Thoracic aorta (tissue), 2 donors: ENCODE data around the gene CHST13. TPM values are rescaled to one million over a fixed set of nuclear protein-coding genes. Genes with fewer than 3 reads are reported as not detected.

Experiments
- ATAC-seq: fragments of 150-250 bp; one replicate; pipeline ENCODE4 v1.8.0; 2017; ENCODE audit warnings: low read depth; ENCODE audit not compliant: insufficient number of reproducible peaks, low FRiP score
- DNase-seq: peaks from one replicate; pipeline ENCODE4 v3.0.0-alpha.2; 2020; ENCODE audit warnings: low spot score
- H3K27ac ChIP-seq, 2 donors: fragments of 200-600 bp; sonication (generic); 1 replicate in 1 of 2; 2 replicates in 1 of 2; pipeline ENCODE4 v1.5.1; 2016; ENCODE audit warnings: mild to moderate bottlenecking in 2 of 2, moderate library complexity in 2 of 2
- H3K27me3 ChIP-seq: fragments of 200-600 bp; sonication (generic); replicated peaks from 2 replicates; pipeline ENCODE4 v1.6.0; 2016; ENCODE audit warnings: mild to moderate bottlenecking; ENCODE audit not compliant: insufficient read depth
- H3K36me3 ChIP-seq: fragments of 200-600 bp; sonication (generic); one replicate; pipeline ENCODE4 v1.5.1; 2016
- H3K4me1 ChIP-seq, 2 donors: fragments of 200-600 bp; sonication (generic); 1 replicate in 1 of 2; 2 replicates in 1 of 2; pipeline versions ENCODE4 v1.5.1 to v1.6.0; 2016; ENCODE audit warnings: low read depth in 2 of 2, mild to moderate bottlenecking in 1 of 2; ENCODE audit not compliant: control insufficient read depth in 1 of 2
- H3K4me3 ChIP-seq: fragments of 200-600 bp; sonication (generic); 2 replicates; pipeline ENCODE4 v1.5.1; 2016; ENCODE audit warnings: mild to moderate bottlenecking
- H3K9me3 ChIP-seq: fragments of 200-600 bp; sonication (generic); 2 replicates; pipeline ENCODE4 v1.5.1; 2016
- total RNA-seq, 2 donors: library from RNA; depleted of rRNA; stranded (reverse); fragments of >200 nt; gene quantifications; one replicate each; pipeline versions ENCODE4 v1.1.0 to v1.2.3, GENCODE V29; 2016
- TF ChIP-seq, protein P1 (sequence below): fragments of 200-600 bp; sonication (generic); IDR thresholded peaks from one replicate; pipeline ENCODE4 v1.5.1; 2019; ENCODE audit warnings: antibody characterized with exemption

Gene CHST13
- total RNA-seq, 2 donors from 2014 or later = not detected

- DNase-seq (no peak), ATAC-seq (no peak)
- peaks cover 0 to 11% of the 10 kb centered on the region in 2 donors for H3K4me1 ChIP-seq
- H3K4me3 ChIP-seq = no peak overlapping the region
- TF ChIP-seq, protein P1, sequence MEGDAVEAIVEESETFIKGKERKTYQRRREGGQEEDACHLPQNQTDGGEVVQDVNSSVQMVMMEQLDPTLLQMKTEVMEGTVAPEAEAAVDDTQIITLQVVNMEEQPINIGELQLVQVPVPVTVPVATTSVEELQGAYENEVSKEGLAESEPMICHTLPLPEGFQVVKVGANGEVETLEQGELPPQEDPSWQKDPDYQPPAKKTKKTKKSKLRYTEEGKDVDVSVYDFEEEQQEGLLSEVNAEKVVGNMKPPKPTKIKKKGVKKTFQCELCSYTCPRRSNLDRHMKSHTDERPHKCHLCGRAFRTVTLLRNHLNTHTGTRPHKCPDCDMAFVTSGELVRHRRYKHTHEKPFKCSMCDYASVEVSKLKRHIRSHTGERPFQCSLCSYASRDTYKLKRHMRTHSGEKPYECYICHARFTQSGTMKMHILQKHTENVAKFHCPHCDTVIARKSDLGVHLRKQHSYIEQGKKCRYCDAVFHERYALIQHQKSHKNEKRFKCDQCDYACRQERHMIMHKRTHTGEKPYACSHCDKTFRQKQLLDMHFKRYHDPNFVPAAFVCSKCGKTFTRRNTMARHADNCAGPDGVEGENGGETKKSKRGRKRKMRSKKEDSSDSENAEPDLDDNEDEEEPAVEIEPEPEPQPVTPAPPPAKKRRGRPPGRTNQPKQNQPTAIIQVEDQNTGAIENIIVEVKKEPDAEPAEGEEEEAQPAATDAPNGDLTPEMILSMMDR = no peak
- no peaks in the 10 kb centered on the region for H3K36me3 ChIP-seq
- no peak overlapping the region for H3K27ac ChIP-seq
- no peaks in the 10 kb centered on the region for H3K27me3 ChIP-seq
- no peaks in the 10 kb centered on the region for H3K9me3 ChIP-seq
Measured at GRCh38 chr3:126481808-126482502, 42.0 kb upstream of the CHST13 start.

DNA sequence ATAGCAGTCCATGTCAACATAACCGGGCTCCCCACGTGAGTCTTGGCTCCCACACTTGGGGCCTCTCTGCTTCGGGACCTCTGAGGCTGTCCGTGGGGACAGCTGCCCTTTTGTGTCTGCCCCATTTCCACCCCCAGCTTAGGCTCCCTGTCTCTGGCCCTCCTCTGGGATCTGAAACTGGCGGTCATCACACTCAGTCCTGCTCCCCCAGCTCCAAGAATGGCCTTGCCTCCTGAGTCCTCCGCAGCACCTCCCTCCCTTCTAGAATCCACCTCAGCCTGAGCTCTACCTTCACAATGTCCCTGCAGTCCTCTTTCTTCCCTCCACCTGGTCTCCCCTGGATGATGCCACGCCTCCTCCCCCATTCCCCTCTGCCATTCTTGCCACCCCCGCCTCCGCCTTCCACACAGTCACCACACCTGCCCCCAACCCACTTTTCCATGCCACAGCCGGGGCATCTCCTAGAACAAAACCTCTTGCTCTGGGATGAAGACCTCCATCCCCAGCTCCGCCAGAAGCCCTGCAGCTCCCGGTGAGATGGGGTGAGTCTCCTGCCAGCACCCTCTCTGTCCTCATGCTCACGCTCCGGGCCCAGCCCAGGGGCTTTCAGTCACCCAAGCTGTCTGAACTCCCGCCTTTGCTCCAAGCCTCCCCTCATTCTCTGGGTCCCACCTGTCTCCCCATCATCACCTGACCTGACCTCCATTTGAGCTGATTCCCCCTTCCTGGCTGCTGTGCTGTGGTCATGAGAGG is 41.3 kb upstream of the CHST13 start:
- H3K4me1 ChIP-seq = peaks cover 4 to 18% of the 10 kb centered on the region in 2 donors
- H3K27ac ChIP-seq = no peak overlapping the region
- ATAC-seq = no peak
- H3K27me3 ChIP-seq = no peaks in the 10 kb centered on the region
- H3K4me3 ChIP-seq = no peak overlapping the region
- DNase-seq = no peak
- no peaks in the 10 kb centered on the region for H3K36me3 ChIP-seq
- H3K9me3 ChIP-seq = no peaks in the 10 kb centered on the region
- TF ChIP-seq, protein P1 = no peak

DNA sequence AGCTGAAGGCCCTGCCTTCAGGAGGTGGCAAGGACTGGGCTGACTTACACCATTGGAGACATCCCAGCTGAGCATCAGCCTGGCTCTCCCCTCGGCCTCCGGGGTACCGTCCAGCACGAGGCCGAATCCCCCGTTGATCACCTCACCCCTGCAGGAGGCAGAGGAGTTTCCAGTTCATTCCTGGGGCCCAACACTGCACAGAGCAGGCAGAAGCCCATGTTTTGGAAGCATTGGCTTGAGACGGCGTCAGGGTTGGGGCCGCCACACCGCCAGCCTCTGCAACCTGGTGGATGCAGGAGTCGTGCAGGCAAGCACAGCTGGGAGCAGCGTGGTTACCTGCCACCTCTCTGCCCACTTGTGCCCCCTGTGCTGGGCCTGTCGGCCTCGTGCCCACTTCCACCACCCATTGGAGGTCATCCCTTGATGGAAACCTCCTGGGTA is 40.6 kb upstream of the CHST13 start:
- H3K4me3 ChIP-seq = no peak overlapping the region
- DNase-seq (no peak), ATAC-seq (no peak)
- TF ChIP-seq, protein P1 = no peak
- H3K27ac ChIP-seq = no peak overlapping the region
- peaks cover 4 to 20% of the 10 kb centered on the region in 2 donors for H3K4me1 ChIP-seq
- H3K9me3 ChIP-seq = no peaks in the 10 kb centered on the region
- no peaks in the 10 kb centered on the region for H3K36me3 ChIP-seq
- no peaks in the 10 kb centered on the region for H3K27me3 ChIP-seq

DNA sequence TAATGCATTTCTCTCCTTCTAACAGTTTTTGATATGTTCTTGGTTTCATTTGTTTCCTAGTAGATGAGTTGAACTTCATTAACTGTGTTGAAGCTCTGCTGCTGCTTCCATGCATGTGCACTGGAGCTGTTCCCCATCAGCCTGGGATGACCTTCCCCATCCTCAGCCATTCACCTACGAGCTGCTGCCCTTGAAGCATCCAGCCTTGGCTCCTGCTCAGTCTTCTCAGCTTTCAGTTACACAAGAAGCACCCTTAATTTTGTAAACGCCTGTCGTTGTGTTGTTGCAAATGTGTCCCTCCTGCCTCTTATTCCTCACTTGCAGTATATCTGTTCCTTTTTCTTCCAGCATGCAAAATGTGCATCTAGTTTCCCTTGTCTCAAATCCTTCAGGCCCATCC is 39.8 kb upstream of the CHST13 start:
- TF ChIP-seq, protein P1 = no peak
- ATAC-seq (no peak), DNase-seq (no peak)
- Histone ChIP-seq H3K9me3 (no peaks in the 10 kb centered on the region), H3K27me3 (no peaks in the 10 kb centered on the region), H3K4me1 (peaks cover 4 to 20% of the 10 kb centered on the region in 2 donors), H3K4me3 (no peak overlapping the region), H3K27ac (no peak overlapping the region), H3K36me3 (no peaks in the 10 kb centered on the region)

DNA sequence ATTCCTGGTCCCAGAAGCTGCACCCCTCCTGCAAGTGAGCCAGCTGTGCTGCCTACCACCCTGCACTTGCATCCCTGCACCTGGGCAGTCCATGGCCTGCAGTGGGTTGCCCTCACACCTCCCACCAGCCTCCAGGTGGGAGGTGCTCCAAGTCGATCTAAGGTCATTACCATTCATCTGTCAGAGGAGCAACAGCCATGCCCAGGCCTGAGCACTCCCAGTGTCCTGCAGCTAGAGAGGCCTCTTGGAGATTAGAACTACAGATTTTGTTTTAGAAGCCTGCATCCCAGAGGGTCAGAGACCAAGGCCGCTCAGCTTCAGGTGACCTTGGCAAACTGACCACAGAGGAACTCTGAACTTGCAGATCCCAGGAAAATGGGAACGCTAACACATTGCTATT is 39.3 kb upstream of the CHST13 start:
- TF ChIP-seq, protein P1 = no peak
- H3K36me3 ChIP-seq = no peaks in the 10 kb centered on the region
- no peaks in the 10 kb centered on the region for H3K27me3 ChIP-seq
- DNase-seq (no peak), ATAC-seq (no peak)
- H3K9me3 ChIP-seq = no peaks in the 10 kb centered on the region
- peaks cover 4 to 20% of the 10 kb centered on the region in 2 donors for H3K4me1 ChIP-seq
- H3K27ac ChIP-seq = no peak overlapping the region
- H3K4me3 ChIP-seq = no peak overlapping the region
